Gastroesophageal sphincter (tissue), 4 donors: ENCODE results near the gene GRIP1. TPM values are rescaled to one million over a fixed set of nuclear protein-coding genes. Genes with fewer than 3 reads are reported as not detected.

Experiments used
- ATAC-seq: fragments of 150-250 bp; one replicate; pipeline ENCODE4 v1.9.1; 2016; ENCODE audit warnings: mild to moderate bottlenecking, moderate library complexity
- H3K27ac ChIP-seq, 4 donors: fragments of 200-600 bp; sonication (generic) in 3 of 4; 1 replicate in 3 of 4; 2 replicates in 1 of 4; pipeline ENCODE4 v1.5.1; 2016 to 2019
- H3K27me3 ChIP-seq: fragments of 200-600 bp; sonication (generic); one replicate; pipeline ENCODE4 v1.5.1; 2019
- H3K36me3 ChIP-seq, 2 donors: fragments of 200-600 bp; sonication (generic); one replicate each; pipeline ENCODE4 v1.5.1; 2019; ENCODE audit warnings: control low read depth in 1 of 2
- H3K4me1 ChIP-seq, 3 donors: fragments of 200-600 bp; sonication (generic); 1 replicate in 2 of 3; 2 replicates in 1 of 3; pipeline ENCODE4 v1.5.1; 2016 to 2019; ENCODE audit warnings: control low read depth in 2 of 3
- H3K4me3 ChIP-seq, 2 donors: fragments of 200-600 bp; sonication (generic); one replicate each; pipeline ENCODE4 v1.5.1; 2019; ENCODE audit warnings: mild to moderate bottlenecking in 1 of 2, moderate library complexity in 1 of 2
- H3K9me3 ChIP-seq, 3 donors: fragments of 200-600 bp; sonication (generic); one replicate each; pipeline ENCODE4 v1.5.1; 2017 to 2019; ENCODE audit warnings: control low read depth in 2 of 3
- EP300 ChIP-seq: sonication (generic); formaldehyde crosslinking; IDR thresholded peaks from one replicate; pipeline ENCODE4 v1.6.1; 2017; ENCODE audit warnings: antibody characterized with exemption, mild to moderate bottlenecking
- POLR2A ChIP-seq, 2 donors: fragments of 450-650 bp; IDR thresholded peaks; one replicate each; pipeline ENCODE4 v1.6.1; 2017; ENCODE audit warnings: antibody characterized with exemption in 2 of 2, mild to moderate bottlenecking in 2 of 2, moderate library complexity in 1 of 2
- POLR2AphosphoS5 ChIP-seq: sonication (generic); formaldehyde crosslinking; IDR thresholded peaks from one replicate; pipeline ENCODE4 v1.6.1; 2017; ENCODE audit warnings: antibody characterized with exemption
- WGBS, 2 donors: methylation state at CpG; one replicate each; pipeline ENCODE4 v1.1.5; 2018; ENCODE audit warnings: low coverage in 1 of 2; 5-methylcytosine and 5-hydroxymethylcytosine counted together
- total RNA-seq, 4 donors: library from RNA; depleted of rRNA; stranded (reverse); fragments of >200 nt; gene quantifications; one replicate each; pipeline ENCODE4 v1.1.0, GENCODE V29; 2016
- TF ChIP-seq, protein P1 (sequence below), 4 experiments: fragments of 200-600 bp in 2 of 4; fragments of 450-650 bp in 2 of 4; sonication (generic) in 1 of 4; IDR thresholded peaks; one replicate each; pipeline ENCODE4 v1.5.1; 2017 to 2019; ENCODE audit warnings: antibody characterized with exemption in 4 of 4, mild to moderate bottlenecking in 2 of 4, moderate library complexity in 2 of 4

GRIP1 gene
- total RNA-seq, 4 donors from 2014 or later = 6.8 to 17.8 (median 11.6) TPM

DNA sequence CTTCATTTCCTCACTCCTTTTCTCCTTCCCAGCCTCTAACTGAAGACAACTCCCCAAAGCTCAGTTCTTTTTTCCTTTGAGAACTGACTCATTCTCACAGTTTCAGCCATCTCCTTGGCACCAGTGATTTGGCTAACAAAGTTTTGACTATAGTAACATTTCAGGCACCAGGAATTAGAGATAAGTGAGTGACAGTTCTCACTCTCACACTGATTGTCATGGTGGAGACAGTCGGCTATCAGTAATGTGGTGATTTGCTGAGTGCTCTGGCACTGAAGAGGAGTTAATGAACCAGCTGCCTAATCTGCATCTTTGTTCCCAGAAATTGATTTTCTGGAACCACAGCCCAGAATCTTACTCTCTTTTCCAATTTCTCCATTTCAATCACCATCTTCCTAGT lies 347.1 kb downstream of the GRIP1 start:
- Histone ChIP-seq H3K36me3 (peaks cover 0 to 12% of the 10 kb centered on the region in 2 donors), H3K4me3 (no peak overlapping the region), H3K9me3 (no peaks in the 10 kb centered on the region), H3K4me1 (no peaks in the 10 kb centered on the region), H3K27me3 (no peaks in the 10 kb centered on the region), H3K27ac (no peak overlapping the region)
- no peak for ATAC-seq
- TF ChIP-seq, protein P1, sequence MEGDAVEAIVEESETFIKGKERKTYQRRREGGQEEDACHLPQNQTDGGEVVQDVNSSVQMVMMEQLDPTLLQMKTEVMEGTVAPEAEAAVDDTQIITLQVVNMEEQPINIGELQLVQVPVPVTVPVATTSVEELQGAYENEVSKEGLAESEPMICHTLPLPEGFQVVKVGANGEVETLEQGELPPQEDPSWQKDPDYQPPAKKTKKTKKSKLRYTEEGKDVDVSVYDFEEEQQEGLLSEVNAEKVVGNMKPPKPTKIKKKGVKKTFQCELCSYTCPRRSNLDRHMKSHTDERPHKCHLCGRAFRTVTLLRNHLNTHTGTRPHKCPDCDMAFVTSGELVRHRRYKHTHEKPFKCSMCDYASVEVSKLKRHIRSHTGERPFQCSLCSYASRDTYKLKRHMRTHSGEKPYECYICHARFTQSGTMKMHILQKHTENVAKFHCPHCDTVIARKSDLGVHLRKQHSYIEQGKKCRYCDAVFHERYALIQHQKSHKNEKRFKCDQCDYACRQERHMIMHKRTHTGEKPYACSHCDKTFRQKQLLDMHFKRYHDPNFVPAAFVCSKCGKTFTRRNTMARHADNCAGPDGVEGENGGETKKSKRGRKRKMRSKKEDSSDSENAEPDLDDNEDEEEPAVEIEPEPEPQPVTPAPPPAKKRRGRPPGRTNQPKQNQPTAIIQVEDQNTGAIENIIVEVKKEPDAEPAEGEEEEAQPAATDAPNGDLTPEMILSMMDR (IDR thresholded peaks at IDR 0.05) = no peak
- WGBS, 2 donors = 89 to 100% methylated on average over 1 of the region's 1 CpG

- 90 to 98% methylated on average over 4 to 7 of the region's 13 CpGs for WGBS, 2 donors
- no peak overlapping the region for H3K27ac ChIP-seq
- no peaks in the 10 kb centered on the region for H3K4me1 ChIP-seq
- ATAC-seq = no peak
- H3K36me3 ChIP-seq = peaks cover 0 to 20% of the 10 kb centered on the region in 2 donors
- no peak overlapping the region for H3K4me3 ChIP-seq
- H3K27me3 ChIP-seq = no peaks in the 10 kb centered on the region
- TF ChIP-seq POLR2AphosphoS5 = no peak
- TF ChIP-seq, protein P1 (IDR thresholded peaks at IDR 0.05) = no peak
- TF ChIP-seq EP300 = no peak
- TF ChIP-seq POLR2A (IDR thresholded peaks at IDR 0.05) = no peak
- H3K9me3 ChIP-seq = no peaks in the 10 kb centered on the region
Observed at GRCh38 chr12:66331016-66331415, 347.9 kb downstream of the GRIP1 start.

GRCh38 chr12:66329941-66330340 lies 348.9 kb downstream of the GRIP1 start:
- Histone ChIP-seq H3K4me3 (no peak overlapping the region), H3K36me3 (peaks cover 0 to 30% of the 10 kb centered on the region in 2 donors), H3K27ac (no peak overlapping the region), H3K9me3 (no peaks in the 10 kb centered on the region), H3K27me3 (no peaks in the 10 kb centered on the region), H3K4me1 (no peaks in the 10 kb centered on the region)
- WGBS, 2 donors = 83% methylated on average over 5 of the region's 5 CpGs
- TF ChIP-seq POLR2A (IDR thresholded peaks at IDR 0.05) = no peak
- no peak for TF ChIP-seq POLR2AphosphoS5
- TF ChIP-seq, protein P1 (IDR thresholded peaks at IDR 0.05) = no peak
- no peak for TF ChIP-seq EP300
- ATAC-seq = no peak

GRCh38 chr12:66323017-66323416 lies 355.9 kb downstream of the GRIP1 start:
- H3K4me1 ChIP-seq = no peaks in the 10 kb centered on the region
- no peaks in the 10 kb centered on the region for H3K27me3 ChIP-seq
- ATAC-seq = no peak
- peaks cover 0 to 42% of the 10 kb centered on the region in 2 donors for H3K36me3 ChIP-seq
- no peak overlapping the region for H3K4me3 ChIP-seq
- WGBS, 2 donors = 100% methylated on average over 1 of the region's 1 CpG; no CpG with 5 or more reads in 1 of the 2 donors
- no peak overlapping the region for H3K27ac ChIP-seq
- TF ChIP-seq POLR2A (IDR thresholded peaks at IDR 0.05) = no peak
- TF ChIP-seq POLR2AphosphoS5 = no peak
- TF ChIP-seq, protein P1 (IDR thresholded peaks at IDR 0.05) = no peak
- TF ChIP-seq EP300 = no peak
- H3K9me3 ChIP-seq = no peaks in the 10 kb centered on the region

DNA sequence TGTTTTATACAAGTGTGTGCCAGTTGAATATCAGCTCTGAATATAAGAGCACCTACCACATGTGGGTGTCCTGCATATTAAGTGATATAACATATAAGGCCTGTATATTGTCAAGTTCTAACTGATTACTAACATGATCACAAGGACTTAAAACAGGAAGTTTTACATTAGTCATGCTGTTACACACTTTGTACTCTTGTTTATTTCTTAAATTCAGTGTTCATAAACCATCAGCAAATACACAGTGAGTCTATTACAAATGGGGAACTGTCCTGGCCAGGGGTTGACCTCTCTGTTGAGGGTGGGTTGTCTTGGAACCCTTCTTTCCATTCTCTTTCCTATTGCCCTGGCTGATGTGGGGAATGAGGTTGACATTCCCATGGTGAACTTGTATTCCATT lies 357.4 kb downstream of the GRIP1 start:
- Histone ChIP-seq H3K4me1 (no peaks in the 10 kb centered on the region), H3K27ac (no peak overlapping the region), H3K4me3 (no peak overlapping the region), H3K9me3 (no peaks in the 10 kb centered on the region), H3K27me3 (no peaks in the 10 kb centered on the region), H3K36me3 (peaks cover 0 to 38% of the 10 kb centered on the region in 2 donors)
- no peak for ATAC-seq
- TF ChIP-seq EP300 (no peak), POLR2A (IDR thresholded peaks at IDR 0.05) (no peak), POLR2AphosphoS5 (no peak)
- TF ChIP-seq, protein P1 (IDR thresholded peaks at IDR 0.05) = no peak
